GM23338 (cell line): Measurements from ENCODE around the gene ZCCHC13. TPM values are rescaled to one million over a fixed set of nuclear protein-coding genes. Genes with fewer than 3 reads are reported as not detected.
A peak's percentile ranks its signal among the peaks of the same experiment; 100 is the strongest.

ENCODE experiments used
- ATAC-seq: fragments of 200-7000 bp; cut with Tn5 transposase; 3 replicates; pipeline ENCODE4 v1.9.1; 2020
- DNase-seq: peaks from one replicate; pipeline ENCODE4 v3.0.0-alpha.2; 2015; ENCODE audit warnings: low spot score
- H2AFZ ChIP-seq: fragments of 200-600 bp; sonication (generic); 2 replicates; pipeline ENCODE4 v1.8.0; 2016; ENCODE audit warnings: antibody characterized with exemption, mild to moderate bottlenecking, moderate library complexity
- H3F3A ChIP-seq: fragments of 200-600 bp; sonication (generic); replicated peaks from 2 replicates; pipeline ENCODE4 v1.8.0; 2017; ENCODE audit warnings: antibody characterized with exemption, mixed run types, low read depth
- H3K27ac ChIP-seq: fragments of 200-600 bp; sonication (generic); 2 replicates; pipeline ENCODE4 v1.6.1; 2016; ENCODE audit warnings: low read depth
- H3K27me3 ChIP-seq: fragments of 200-600 bp; sonication (generic); 2 replicates; pipeline ENCODE4 v1.8.0; 2016; ENCODE audit warnings: mild to moderate bottlenecking, mixed run types, moderate library complexity; ENCODE audit not compliant: insufficient read depth
- H3K36me3 ChIP-seq: fragments of 200-600 bp; sonication (generic); 2 replicates; pipeline ENCODE4 v1.8.0; 2016; ENCODE audit warnings: mild to moderate bottlenecking; ENCODE audit not compliant: insufficient read depth
- H3K4me1 ChIP-seq: fragments of 200-600 bp; sonication (generic); 2 replicates; pipeline ENCODE4 v1.8.0; 2016; ENCODE audit warnings: mild to moderate bottlenecking, moderate library complexity; ENCODE audit not compliant: insufficient read depth
- H3K4me2 ChIP-seq: fragments of 200-600 bp; sonication (generic); 2 replicates; pipeline ENCODE4 v1.7.1; 2017; ENCODE audit warnings: mixed run types
- H3K4me3 ChIP-seq: fragments of 200-600 bp; sonication (generic); 2 replicates; pipeline ENCODE4 v1.6.1; 2016; ENCODE audit warnings: mixed run types
- H3K79me2 ChIP-seq: fragments of 200-600 bp; sonication (generic); replicated peaks from 2 replicates; pipeline ENCODE4 v1.8.0; 2017; ENCODE audit warnings: mild to moderate bottlenecking; ENCODE audit not compliant: insufficient read depth
- H3K9me2 ChIP-seq: fragments of 200-600 bp; sonication (generic); 2 replicates; pipeline ENCODE4 v1.8.0; 2017; ENCODE audit not compliant: insufficient read depth
- H4K20me1 ChIP-seq: fragments of 200-600 bp; sonication (generic); replicated peaks from 2 replicates; pipeline ENCODE4 v1.8.0; 2017; ENCODE audit warnings: mild to moderate bottlenecking; ENCODE audit not compliant: insufficient read depth
- H3K27ac Mint-ChIP-seq: 2 replicates; pipeline ENCODE4 v1.8.0; 2020; ENCODE audit warnings: inconsistent platforms, mild to moderate bottlenecking, moderate library complexity, mixed read lengths
- H3K27me3 Mint-ChIP-seq: 3 replicates; pipeline ENCODE4 v1.8.0; 2022; ENCODE audit warnings: low read depth, mild to moderate bottlenecking, moderate library complexity, mixed read lengths, inconsistent platforms; ENCODE audit not compliant: insufficient read depth, poor library complexity
- H3K36me3 Mint-ChIP-seq: 3 replicates; pipeline ENCODE4 v1.8.0; 2021; ENCODE audit warnings: low read depth, mild to moderate bottlenecking, inconsistent platforms, moderate library complexity, mixed read lengths
- H3K4me1 Mint-ChIP-seq: 3 replicates; pipeline ENCODE4 v1.8.0; 2020; ENCODE audit warnings: mild to moderate bottlenecking, inconsistent platforms, mixed read lengths
- H3K4me3 Mint-ChIP-seq: 3 replicates; pipeline ENCODE4 v1.8.0; 2021; ENCODE audit warnings: moderate library complexity, mild to moderate bottlenecking, inconsistent platforms, mixed read lengths
- H3K9me3 Mint-ChIP-seq: 3 replicates; pipeline ENCODE4 v1.8.0; 2020; ENCODE audit warnings: moderate library complexity, mild to moderate bottlenecking, inconsistent platforms, mixed read lengths
- CREB1 ChIP-seq: fragments of 250-450 bp; sonication (Bioruptor Pico); IDR thresholded peaks from 2 replicates; pipeline ENCODE4 v1.5.0; 2020; ENCODE audit warnings: low read depth, mild to moderate bottlenecking, moderate library complexity
- CTCF ChIP-seq, 2 experiments: fragments of 200-600 bp in 1 of 2; sonication (generic) in 1 of 2; conservative IDR thresholded peaks; 2 replicates each; pipeline versions ENCODE4 v1.5.1 to v1.6.1; 2016 to 2017; ENCODE audit warnings: antibody characterized with exemption in 2 of 2, low read depth in 2 of 2, mild to moderate bottlenecking in 2 of 2, moderate library complexity in 1 of 2
- ETS1 ChIP-seq: IDR thresholded peaks from 2 replicates; pipeline ENCODE4 v1.6.1; 2016; ENCODE audit warnings: antibody characterized with exemption
- EZH2phosphoT487 ChIP-seq: fragments of 200-600 bp; sonication (generic); IDR thresholded peaks from one replicate; pipeline ENCODE4 v1.8.1; 2018; ENCODE audit warnings: antibody characterized with exemption; ENCODE audit not compliant: unreplicated experiment
- JUNB ChIP-seq: IDR thresholded peaks from one replicate; pipeline ENCODE4 v1.6.1; 2016; ENCODE audit warnings: antibody characterized with exemption; ENCODE audit not compliant: unreplicated experiment
- NANOG ChIP-seq: IDR thresholded peaks from 2 replicates; pipeline ENCODE4 v1.6.1; 2016; ENCODE audit warnings: antibody characterized with exemption, borderline replicate concordance
- POLR2AphosphoS5 ChIP-seq: IDR thresholded peaks from 2 replicates; pipeline ENCODE4 v1.6.1; 2016; ENCODE audit warnings: antibody characterized with exemption, low read depth
- ZNF114 ChIP-seq: fragments of 250-450 bp; sonication (Bioruptor Pico); IDR thresholded peaks from 2 replicates; pipeline ENCODE4 v1.5.0; 2020; ENCODE audit warnings: mild to moderate bottlenecking, moderate library complexity
- ZNF331 ChIP-seq: fragments of 250-450 bp; sonication (Bioruptor Pico); IDR thresholded peaks from 2 replicates; pipeline ENCODE4 v1.5.0; 2020; ENCODE audit warnings: low read depth, mild to moderate bottlenecking, moderate library complexity
- ZNF462 ChIP-seq: fragments of 250-450 bp; sonication (Bioruptor Pico); IDR thresholded peaks from 2 replicates; pipeline ENCODE4 v1.5.0; 2020; ENCODE audit warnings: mild to moderate bottlenecking, moderate library complexity
- polyA plus RNA-seq: library from polyadenylated mRNA; unstranded; fragments of >200 nt; fragmentation: Nextera tagmentation; extraction: Ambion mirVana; gene quantifications from 2 replicates; pipeline ENCODE4 v1.2.1, GENCODE V29; 2016
- total RNA-seq: library from RNA; depleted of rRNA; stranded (reverse); fragments of >200 nt; shearing (Covaris generic); gene quantifications from 2 replicates; pipeline ENCODE4 v1.2.3, GENCODE V29; 2014

The ZCCHC13 gene
- total and polyA plus RNA-seq, 2 experiments from 2014 or later, result not detected

GRCh38 chrX:74293343-74293946 lies 10.5 kb upstream of the ZCCHC13 start:
- Histone ChIP-seq H4K20me1 (peaks cover 14% of the 10 kb centered on the region; the same call in 1 of the 2 replicates), H3K27ac (peak overlapping the region; percentile 99), H3K4me2 (peak overlapping the region; percentile 79), H3K4me3 (peak overlapping the region; percentile 91), H3K9me2 (no peaks in the 10 kb centered on the region), H2AFZ (no peak overlapping the region; the same call in 1 of the 2 replicates), H3K4me1 (peaks cover 13% of the 10 kb centered on the region), H3K79me2 (peaks cover 44% of the 10 kb centered on the region), H3K27me3 (no peaks in the 10 kb centered on the region), H3K36me3 (no peaks in the 10 kb centered on the region), H3F3A (no peaks in the 10 kb centered on the region)
- Mint-ChIP-seq H3K4me1 (peaks cover 7% of the 10 kb centered on the region; the same call in 2 of the 3 replicates), H3K4me3 (peak overlapping the region; percentile 93), H3K27me3 (peaks cover 3% of the 10 kb centered on the region), H3K36me3 (peaks cover 30% of the 10 kb centered on the region), H3K9me3 (no peaks in the 10 kb centered on the region; the same call in 2 of the 3 replicates), H3K27ac (peak overlapping the region; percentile 98)
- ATAC-seq (peak; percentile 62), DNase-seq (peak; percentile 75)
- TF ChIP-seq POLR2AphosphoS5 (peak; percentile 61), JUNB (no peak)

GRCh38 chrX:74295101-74295500 lies 8.9 kb upstream of the ZCCHC13 start:
- DNase-seq (no peak), ATAC-seq (no peak)
- Mint-ChIP-seq H3K4me3 (no peak overlapping the region), H3K27me3 (no peaks in the 10 kb centered on the region), H3K27ac (no peak overlapping the region), H3K4me1 (peaks cover 5% of the 10 kb centered on the region; the same call in 1 of the 3 replicates), H3K9me3 (no peaks in the 10 kb centered on the region; the same call in 2 of the 3 replicates), H3K36me3 (peaks cover 22% of the 10 kb centered on the region)
- Histone ChIP-seq H3K79me2 (peaks cover 28% of the 10 kb centered on the region), H4K20me1 (0 out of 2 replicates have a peak, but pooled peaks cover under 1% of the 10 kb centered on the region), H3K4me2 (no peak overlapping the region), H3K9me2 (no peaks in the 10 kb centered on the region), H3K36me3 (no peaks in the 10 kb centered on the region), H3F3A (no peaks in the 10 kb centered on the region), H3K27me3 (no peaks in the 10 kb centered on the region), H3K4me1 (no peaks in the 10 kb centered on the region; the same call in 1 of the 2 replicates), H3K4me3 (no peak overlapping the region), H2AFZ (no peak overlapping the region), H3K27ac (no peak overlapping the region)
- TF ChIP-seq EZH2phosphoT487, result no peak
- no peak for TF ChIP-seq CTCF (conservative IDR thresholded peaks at IDR 0.05; ENCODE audit: low read depth in 2 of 2)
- no peak for TF ChIP-seq JUNB
- no peak for TF ChIP-seq NANOG
- TF ChIP-seq ETS1, result no peak
- no peak for TF ChIP-seq ZNF331
- TF ChIP-seq ZNF462 (CRISPR knock-in tag), result no peak
- TF ChIP-seq CREB1 (CRISPR knock-in tag), result no peak
- TF ChIP-seq POLR2AphosphoS5, result no peak
- no peak for TF ChIP-seq ZNF114 (CRISPR knock-in tag)
